Endothelial cell (in vitro differentiated cells): ENCODE measurements around the gene GRAMD2B. TPM values are rescaled to one million over a fixed set of nuclear protein-coding genes. Genes with fewer than 3 reads are reported as not detected.
"Not testable (repeated sequence)": the region's sequence is repeated elsewhere in the genome, so short reads cannot be mapped to it uniquely, and the experiment has no call there.

Source experiments
- DNase-seq: peaks from one replicate; pipeline ENCODE4 v3.0.0; 2021; ENCODE audit warnings: low spot score
- H3K27ac Mint-ChIP-seq: one replicate; pipeline ENCODE4 v1.8.0; 2021; ENCODE audit warnings: mixed read lengths, inconsistent platforms; ENCODE audit not compliant: unreplicated experiment
- H3K27me3 Mint-ChIP-seq: one replicate; pipeline ENCODE4 v1.8.0; 2021; ENCODE audit warnings: mild to moderate bottlenecking, moderate library complexity, mixed read lengths, inconsistent platforms; ENCODE audit not compliant: unreplicated experiment
- H3K36me3 Mint-ChIP-seq: one replicate; pipeline ENCODE4 v1.8.0; 2021; ENCODE audit warnings: mild to moderate bottlenecking, low read depth, mixed read lengths, inconsistent platforms; ENCODE audit not compliant: unreplicated experiment
- H3K4me1 Mint-ChIP-seq: one replicate; pipeline ENCODE4 v1.8.0; 2021; ENCODE audit warnings: mild to moderate bottlenecking, mixed read lengths, inconsistent platforms; ENCODE audit not compliant: unreplicated experiment
- H3K4me3 Mint-ChIP-seq: one replicate; pipeline ENCODE4 v1.8.0; 2021; ENCODE audit warnings: mild to moderate bottlenecking, mixed read lengths, inconsistent platforms; ENCODE audit not compliant: unreplicated experiment
- H3K9me3 Mint-ChIP-seq: one replicate; pipeline ENCODE4 v1.8.0; 2021; ENCODE audit warnings: mixed read lengths, inconsistent platforms; ENCODE audit not compliant: unreplicated experiment
- CTCF ChIP-seq: fragments of 200-600 bp; sonication (generic); IDR thresholded peaks from one replicate; pipeline ENCODE4 v1.5.0; 2021; ENCODE audit warnings: antibody characterized with exemption; ENCODE audit not compliant: unreplicated experiment
- total RNA-seq: library from RNA; stranded (reverse); fragmentation: NEBNext Ultra II Directional; extraction: Animal tissue kit (Norgen Biotek cat#: 25700); gene quantifications from one replicate; pipeline ENCODE4 v1.2.1, GENCODE V29; 2021; ENCODE audit not compliant: unreplicated experiment

GRAMD2B gene
- total RNA-seq, 1 donor from 2014 or later = 13.4 TPM

- Mint-ChIP-seq H3K27me3 (no peaks in the 10 kb centered on the region), H3K4me3 (no peak overlapping the region), H3K36me3 (peaks cover 14% of the 10 kb centered on the region), H3K27ac (no peak overlapping the region), H3K9me3 (no peaks in the 10 kb centered on the region), H3K4me1 (peaks cover 11% of the 10 kb centered on the region)
- TF ChIP-seq CTCF = no peak
- DNase-seq = no peak
Observed at GRCh38 chr5:126435714-126436113, 12.5 kb downstream of the GRAMD2B start.

- no peaks in the 10 kb centered on the region for H3K27me3 Mint-ChIP-seq
Observed at GRCh38 chr5:126437721-126438120, 14.5 kb downstream of the GRAMD2B start.

GRCh38 chr5:126438267-126438666 lies 15.1 kb downstream of the GRAMD2B start:
- no peak overlapping the region for H3K27ac Mint-ChIP-seq

More at GRCh38 chr5:126437721-126438120, 14.5 kb downstream of the GRAMD2B start:
- no peak overlapping the region for H3K4me3 Mint-ChIP-seq
- no peaks in the 10 kb centered on the region for H3K9me3 Mint-ChIP-seq
- DNase-seq = no peak
- peaks cover 14% of the 10 kb centered on the region for H3K36me3 Mint-ChIP-seq
- peaks cover 11% of the 10 kb centered on the region for H3K4me1 Mint-ChIP-seq
- no peak for TF ChIP-seq CTCF
- no peak overlapping the region for H3K27ac Mint-ChIP-seq

GRCh38 chr5:126438868-126439267 lies 15.7 kb downstream of the GRAMD2B start:
- Mint-ChIP-seq H3K4me1 (peaks cover 14% of the 10 kb centered on the region), H3K36me3 (peaks cover 14% of the 10 kb centered on the region), H3K27me3 (no peaks in the 10 kb centered on the region), H3K9me3 (no peaks in the 10 kb centered on the region), H3K4me3 (no peak overlapping the region), H3K27ac (no peak overlapping the region)
- no peak for DNase-seq
- no peak for TF ChIP-seq CTCF

More at GRCh38 chr5:126438267-126438666, 15.1 kb downstream of the GRAMD2B start:
- no peaks in the 10 kb centered on the region for H3K27me3 Mint-ChIP-seq
- H3K4me3 Mint-ChIP-seq = no peak overlapping the region
- no peak for TF ChIP-seq CTCF
- peaks cover 14% of the 10 kb centered on the region for H3K36me3 Mint-ChIP-seq
- DNase-seq = no peak
- no peaks in the 10 kb centered on the region for H3K9me3 Mint-ChIP-seq
- H3K4me1 Mint-ChIP-seq = peaks cover 11% of the 10 kb centered on the region

GRCh38 chr5:126439724-126440123 lies 16.5 kb downstream of the GRAMD2B start:
- H3K27me3 Mint-ChIP-seq, H3K4me3 Mint-ChIP-seq, H3K9me3 Mint-ChIP-seq, DNase-seq, H3K27ac Mint-ChIP-seq: not testable (repeated sequence)
- Mint-ChIP-seq H3K4me1 (peaks cover 14% of the 10 kb centered on the region), H3K36me3 (peaks cover 16% of the 10 kb centered on the region)
